ENCODE measurements around the gene STX17. TPM values are rescaled to one million over a fixed set of nuclear protein-coding genes. Genes with fewer than 3 reads are reported as not detected.

Gene STX17
- total RNA-seq, 1 donor from 2014 or later = 42.4 TPM

- no peaks in the 10 kb centered on the region for H3K36me3 Mint-ChIP-seq (ENCODE audit: insufficient read depth)
- no peaks in the 10 kb centered on the region for H3K27me3 Mint-ChIP-seq
- H3K4me3 Mint-ChIP-seq (ENCODE audit: low read depth) = no peak overlapping the region
- TF ChIP-seq CTCF (IDR thresholded peaks at IDR 0.05; ENCODE audit: unreplicated experiment) = no peak
- peaks cover 5% of the 10 kb centered on the region for H3K4me1 Mint-ChIP-seq (ENCODE audit: low read depth)
- no peak overlapping the region for H3K27ac Mint-ChIP-seq
- no peak for DNase-seq (ENCODE audit: low spot score, unreplicated experiment)
- no peaks in the 10 kb centered on the region for H3K9me3 Mint-ChIP-seq (ENCODE audit: low read depth)
These were observed 36.3 kb upstream of the STX17 start for GRCh38 chr9:99870126-99870525.

- H3K27me3 Mint-ChIP-seq = no peaks in the 10 kb centered on the region
- H3K4me3 Mint-ChIP-seq (ENCODE audit: low read depth) = no peak overlapping the region
- peaks cover 5% of the 10 kb centered on the region for H3K4me1 Mint-ChIP-seq (ENCODE audit: low read depth)
- H3K36me3 Mint-ChIP-seq (ENCODE audit: insufficient read depth) = no peaks in the 10 kb centered on the region
- H3K27ac Mint-ChIP-seq = no peak overlapping the region
- DNase-seq (ENCODE audit: low spot score, unreplicated experiment) = no peak
- H3K9me3 Mint-ChIP-seq (ENCODE audit: low read depth) = no peaks in the 10 kb centered on the region
- no peak for TF ChIP-seq CTCF (IDR thresholded peaks at IDR 0.05; ENCODE audit: unreplicated experiment)
These were observed 32.9 kb upstream of the STX17 start for GRCh38 chr9:99873531-99873930.

GRCh38 chr9:99873943-99874584, 32.4 kb upstream of the STX17 start:
- no peak for TF ChIP-seq CTCF (IDR thresholded peaks at IDR 0.05; ENCODE audit: unreplicated experiment)
- no peaks in the 10 kb centered on the region for H3K27me3 Mint-ChIP-seq
- H3K4me3 Mint-ChIP-seq (ENCODE audit: low read depth) = no peak overlapping the region
- H3K36me3 Mint-ChIP-seq (ENCODE audit: insufficient read depth) = no peaks in the 10 kb centered on the region
- no peaks in the 10 kb centered on the region for H3K9me3 Mint-ChIP-seq (ENCODE audit: low read depth)
- peaks cover 3% of the 10 kb centered on the region for H3K4me1 Mint-ChIP-seq (ENCODE audit: low read depth)
- DNase-seq (ENCODE audit: low spot score, unreplicated experiment) = no peak
- H3K27ac Mint-ChIP-seq = no peak overlapping the region

- TF ChIP-seq CTCF (IDR thresholded peaks at IDR 0.05; ENCODE audit: unreplicated experiment) = no peak
- no peak for DNase-seq (ENCODE audit: low spot score, unreplicated experiment)
- H3K27ac Mint-ChIP-seq = no peak overlapping the region
- H3K4me3 Mint-ChIP-seq (ENCODE audit: low read depth) = no peak overlapping the region
- H3K27me3 Mint-ChIP-seq = no peaks in the 10 kb centered on the region
- H3K9me3 Mint-ChIP-seq (ENCODE audit: low read depth) = no peaks in the 10 kb centered on the region
- H3K4me1 Mint-ChIP-seq (ENCODE audit: low read depth) = no peaks in the 10 kb centered on the region
- peaks cover 4% of the 10 kb centered on the region for H3K36me3 Mint-ChIP-seq (ENCODE audit: insufficient read depth)
These were observed 30.3 kb upstream of the STX17 start for GRCh38 chr9:99876190-99876589.

- no peak overlapping the region for H3K4me3 Mint-ChIP-seq (ENCODE audit: low read depth)
- DNase-seq (ENCODE audit: low spot score, unreplicated experiment) = no peak
- no peak for TF ChIP-seq CTCF (IDR thresholded peaks at IDR 0.05; ENCODE audit: unreplicated experiment)
- no peaks in the 10 kb centered on the region for H3K9me3 Mint-ChIP-seq (ENCODE audit: low read depth)
- no peak overlapping the region for H3K27ac Mint-ChIP-seq
- peaks cover 5% of the 10 kb centered on the region for H3K36me3 Mint-ChIP-seq (ENCODE audit: insufficient read depth)
- H3K27me3 Mint-ChIP-seq = no peaks in the 10 kb centered on the region
- H3K4me1 Mint-ChIP-seq (ENCODE audit: low read depth) = no peaks in the 10 kb centered on the region
These were observed 27.8 kb upstream of the STX17 start for GRCh38 chr9:99878651-99879050.
